ENCODE measurements around the gene NEURL4.
"Not testable (repeated sequence)": the region's sequence is repeated elsewhere in the genome, so short reads cannot be mapped to it uniquely, and the experiment has no call there.

The NEURL4 gene

GRCh38 chr17:7328840-7329373 lies at the start of gene NEURL4:
Gene NEURL4 (minus strand): TSS chr17:7329335. CDS start chr17:7329312, 23 bp downstream.
- peak; percentile 47; the same call in 1 of the 2 replicates for TF ChIP-seq POLR2A (IDR thresholded peaks at IDR 0.05; ENCODE audit: low read depth, low read length)
- FAIRE-seq (no peak), DNase-seq (ENCODE audit: insufficient read length, low spot score) (no peak)

- FAIRE-seq (no peak), DNase-seq (ENCODE audit: insufficient read length, low spot score) (no peak)
- TF ChIP-seq POLR2A (IDR thresholded peaks at IDR 0.05; ENCODE audit: low read depth, low read length): no peak
Measured at GRCh38 chr17:7374353-7374752, 45.2 kb upstream of the NEURL4 start.

- TF ChIP-seq POLR2A (IDR thresholded peaks at IDR 0.05; ENCODE audit: low read depth, low read length): no peak
- DNase-seq (ENCODE audit: insufficient read length, low spot score) (no peak), FAIRE-seq (no peak)
Measured at GRCh38 chr17:7370853-7371252, 41.7 kb upstream of the NEURL4 start.

GRCh38 chr17:7369825-7370224 lies 40.7 kb upstream of the NEURL4 start:
- no peak for DNase-seq (ENCODE audit: insufficient read length, low spot score)
- TF ChIP-seq POLR2A (IDR thresholded peaks at IDR 0.05; ENCODE audit: low read depth, low read length): no peak
- no peak for FAIRE-seq

- DNase-seq (ENCODE audit: insufficient read length, low spot score); FAIRE-seq: not testable (repeated sequence)
Measured at GRCh38 chr17:7368599-7368994, 39.5 kb upstream of the NEURL4 start.

GRCh38 chr17:7367918-7368598 lies 38.9 kb upstream of the NEURL4 start:
- TF ChIP-seq POLR2A (IDR thresholded peaks at IDR 0.05; ENCODE audit: low read depth, low read length): no peak
- FAIRE-seq (no peak), DNase-seq (ENCODE audit: insufficient read length, low spot score) (no peak)

- DNase-seq (ENCODE audit: insufficient read length, low spot score): no peak
- TF ChIP-seq POLR2A (IDR thresholded peaks at IDR 0.05; ENCODE audit: low read depth, low read length): no peak
- no peak for FAIRE-seq
Measured at GRCh38 chr17:7367083-7367482, 37.9 kb upstream of the NEURL4 start.

GRCh38 chr17:7365963-7366362 lies 36.8 kb upstream of the NEURL4 start:
- DNase-seq (ENCODE audit: insufficient read length, low spot score); FAIRE-seq: not testable (repeated sequence)

- DNase-seq (ENCODE audit: insufficient read length, low spot score) (peak; percentile 68), FAIRE-seq (no peak)
- no peak for TF ChIP-seq POLR2A (IDR thresholded peaks at IDR 0.05; ENCODE audit: low read depth, low read length)
Measured at GRCh38 chr17:7363311-7363710, 34.2 kb upstream of the NEURL4 start.

- no peak for FAIRE-seq
- DNase-seq (ENCODE audit: insufficient read length, low spot score): no peak
- TF ChIP-seq POLR2A (IDR thresholded peaks at IDR 0.05; ENCODE audit: low read depth, low read length): no peak
Measured at GRCh38 chr17:7361906-7362305, 32.8 kb upstream of the NEURL4 start.

GRCh38 chr17:7357381-7357780 lies 28.2 kb upstream of the NEURL4 start:
- DNase-seq (ENCODE audit: insufficient read length, low spot score): no peak
- no peak for FAIRE-seq
- no peak for TF ChIP-seq POLR2A (IDR thresholded peaks at IDR 0.05; ENCODE audit: low read depth, low read length)

GRCh38 chr17:7356756-7357155 lies 27.6 kb upstream of the NEURL4 start:
- no peak for TF ChIP-seq POLR2A (IDR thresholded peaks at IDR 0.05; ENCODE audit: low read depth, low read length)
- no peak for DNase-seq (ENCODE audit: insufficient read length, low spot score)
- no peak for FAIRE-seq

GRCh38 chr17:7356072-7356549 lies 27.0 kb upstream of the NEURL4 start:
- FAIRE-seq: peak; percentile 58
- peak; percentile 84 for DNase-seq (ENCODE audit: insufficient read length, low spot score)
- no peak for TF ChIP-seq POLR2A (IDR thresholded peaks at IDR 0.05; ENCODE audit: low read depth, low read length)

- DNase-seq (ENCODE audit: insufficient read length, low spot score): no peak
- FAIRE-seq: no peak
- no peak for TF ChIP-seq POLR2A (IDR thresholded peaks at IDR 0.05; ENCODE audit: low read depth, low read length)
Measured at GRCh38 chr17:7355573-7355972, 26.4 kb upstream of the NEURL4 start.

- no peak for FAIRE-seq
- TF ChIP-seq POLR2A (IDR thresholded peaks at IDR 0.05; ENCODE audit: low read depth, low read length): no peak
- no peak for DNase-seq (ENCODE audit: insufficient read length, low spot score)
Measured at GRCh38 chr17:7355053-7355452, 25.9 kb upstream of the NEURL4 start, which contains the start of gene TMEM95. Gene TMEM95 (plus strand): TSS chr17:7355156. CDS start chr17:7355205, 49 bp downstream.

Measured in H54 (cell line).